SK-N-SH (cell line): ENCODE data around the gene MYH16. TPM values are rescaled to one million over a fixed set of nuclear protein-coding genes. Genes with fewer than 3 reads are reported as not detected.

Experiments used
- CTCF ChIA-PET: fragments of 300-600, 350-600 bp; formaldehyde crosslinking; extraction: SDS; loops from one replicate; lab custom pipeline; 2021; lab: Yijun Ruan, JAX
- POLR2A ChIA-PET: fragments of 350-600 bp; sonication (Branson Sonifier 250); formaldehyde crosslinking; extraction: SDS; loops from one replicate; lab custom pipeline; 2020; ENCODE audit warnings: antibody characterized with exemption, inconsistent platforms; lab: Yijun Ruan, JAX
- DNase-seq: peaks from one replicate; pipeline ENCODE4 v3.0.0; 2012
- H2AFZ ChIP-seq: fragments of 200-600 bp; sonication (generic); 2 replicates; pipeline ENCODE4 v1.8.1; 2016; ENCODE audit warnings: antibody characterized with exemption, mild to moderate bottlenecking, low read depth
- H3F3A ChIP-seq: fragments of 200-600 bp; sonication (generic); replicated peaks from 2 replicates; pipeline ENCODE3; 2016; ENCODE audit warnings: antibody characterized with exemption, mild to moderate bottlenecking; ENCODE audit not compliant: insufficient read depth
- H3K27ac ChIP-seq, 2 experiments: fragments of 200-500 bp in 1 of 2; fragments of 200-600 bp in 1 of 2; sonication (Bioruptor generic) in 1 of 2; sonication (generic), shearing (Covaris generic) in 1 of 2; 2 replicates each; pipeline versions ENCODE4 v1.5.1 to v1.6.1; 2014 to 2016; ENCODE audit warnings: low read depth in 2 of 2, inconsistent platforms in 1 of 2, low read length in 1 of 2, mild to moderate bottlenecking in 1 of 2, mixed read lengths in 1 of 2
- H3K27me3 ChIP-seq: fragments of 200-600 bp; sonication (generic), shearing (Covaris generic); 2 replicates; pipeline ENCODE4 v1.6.1; 2016; ENCODE audit warnings: mixed run types; ENCODE audit not compliant: insufficient read depth
- H3K36me3 ChIP-seq, 2 experiments: fragments of 200-500 bp in 1 of 2; fragments of 200-600 bp in 1 of 2; sonication (Bioruptor generic) in 1 of 2; sonication (generic) in 1 of 2; replicated peaks in 1 of 2; 2 replicates each; pipeline versions ENCODE3 to v1.5.1; 2014 to 2016; ENCODE audit warnings: low read length in 1 of 2, mild to moderate bottlenecking in 1 of 2; ENCODE audit not compliant: insufficient read depth in 2 of 2, control insufficient read depth in 1 of 2
- H3K4me1 ChIP-seq, 2 experiments: fragments of 200-500 bp in 1 of 2; fragments of 200-600 bp in 1 of 2; sonication (Bioruptor generic) in 1 of 2; sonication (generic), shearing (Covaris generic) in 1 of 2; 2 replicates each; pipeline versions ENCODE4 v1.5.1 to v1.6.1; 2014 to 2016; ENCODE audit warnings: low read depth in 1 of 2, low read length in 1 of 2, mixed run types in 1 of 2; ENCODE audit not compliant: insufficient read depth in 2 of 2, control insufficient read depth in 1 of 2
- H3K4me2 ChIP-seq: fragments of 200-600 bp; sonication (generic), shearing (Covaris generic); 2 replicates; pipeline ENCODE4 v1.6.1; 2017; ENCODE audit warnings: mixed run types
- H3K4me3 ChIP-seq, 2 experiments: fragments of 200-500 bp in 1 of 2; fragments of 200-600 bp in 1 of 2; sonication (Bioruptor generic) in 1 of 2; sonication (generic), shearing (Covaris generic) in 1 of 2; 2 replicates each; pipeline versions ENCODE4 v1.5.1 to v1.8.1; 2014 to 2016; ENCODE audit warnings: low read depth in 2 of 2, inconsistent platforms in 1 of 2, low read length in 1 of 2, mild to moderate bottlenecking in 1 of 2, mixed read lengths in 1 of 2, moderate library complexity in 1 of 2
- H3K79me2 ChIP-seq: fragments of 200-600 bp; sonication (generic); 2 replicates; pipeline ENCODE4 v1.8.1; 2017; ENCODE audit warnings: mild to moderate bottlenecking; ENCODE audit not compliant: insufficient read depth
- H3K9ac ChIP-seq: fragments of 200-600 bp; sonication (generic); 2 replicates; pipeline ENCODE4 v1.6.1; 2017; ENCODE audit warnings: mixed run types
- H3K9me2 ChIP-seq: fragments of 200-600 bp; sonication (generic); 2 replicates; pipeline ENCODE4 v1.6.1; 2017; ENCODE audit warnings: mixed run types
- H3K9me3 ChIP-seq: fragments of 200-600 bp; sonication (generic); 2 replicates; pipeline ENCODE4 v1.6.1; 2017; ENCODE audit warnings: mixed run types, mild to moderate bottlenecking, moderate library complexity
- H4K20me1 ChIP-seq: fragments of 200-600 bp; sonication (generic); 2 replicates; pipeline ENCODE4 v1.6.1; 2017; ENCODE audit warnings: mild to moderate bottlenecking, mixed run types; ENCODE audit not compliant: insufficient read depth
- CTCF ChIP-seq: fragments of 200-600 bp; sonication (generic); IDR thresholded peaks from 2 replicates; pipeline ENCODE4 v1.6.1; 2017; ENCODE audit warnings: antibody characterized with exemption, mild to moderate bottlenecking, moderate library complexity
- EZH2phosphoT487 ChIP-seq: fragments of 200-600 bp; sonication (generic); IDR thresholded peaks from 2 replicates; pipeline ENCODE4 v1.6.1; 2017; ENCODE audit warnings: low read depth, mixed run types, mild to moderate bottlenecking, antibody characterized with exemption, moderate library complexity, borderline replicate concordance
- FOXM1 ChIP-seq: IDR thresholded peaks from 2 replicates; pipeline ENCODE4 v1.4.0; 2012; ENCODE audit warnings: low read depth, mild to moderate bottlenecking
- MXI1 ChIP-seq: IDR thresholded peaks from 2 replicates; pipeline ENCODE4 v1.6.1; 2012; ENCODE audit warnings: mild to moderate bottlenecking, low read depth, low read length, improper control_type of control experiment
- REST ChIP-seq: IDR thresholded peaks from 2 replicates; pipeline ENCODE4 v1.6.1; 2012; ENCODE audit warnings: mild to moderate bottlenecking, low read depth, low read length, moderate library complexity
- RXRA ChIP-seq: IDR thresholded peaks from 2 replicates; pipeline ENCODE4 v1.4.0; 2012; ENCODE audit warnings: low read depth, mild to moderate bottlenecking, borderline replicate concordance
- SMC3 ChIP-seq: IDR thresholded peaks from 2 replicates; pipeline ENCODE4 v1.6.1; 2012; ENCODE audit warnings: low read depth, low read length, improper control_type of control experiment
- TCF12 ChIP-seq: IDR thresholded peaks from 2 replicates; pipeline ENCODE4 v1.4.0; 2012
- YY1 ChIP-seq: IDR thresholded peaks from 2 replicates; pipeline ENCODE4 v1.4.0; 2012; ENCODE audit warnings: low read depth, mild to moderate bottlenecking
- WGBS: methylation state at CpG from one replicate; pipeline ENCODE4 v1.1.6; 2017; ENCODE audit warnings: low lambda C conversion rate; 5-methylcytosine and 5-hydroxymethylcytosine counted together
- polyA plus RNA-seq, 3 experiments: library from polyadenylated mRNA; depleted of rRNA; stranded (reverse); fragments of >200 nt; gene quantifications; 2 replicates each; pipeline ENCODE4 v1.2.3, GENCODE V29; 2012

The MYH16 gene
- polyA plus RNA-seq, 1 of the 3 experiments (the other 2 are of a cell fraction), result 0.41 TPM

- TF ChIP-seq REST (no peak), EZH2phosphoT487 (no peak), TCF12 (no peak), SMC3 (no peak), RXRA (no peak), CTCF (no peak), YY1 (no peak)
Measured at GRCh38 chr7:99308461-99309074, 35.9 kb downstream of the MYH16 start (continued).

- ChIA-PET CTCF (interaction anchor here (9.8 kb wide), 1 partner anchor 270 kb away, joined by 146 read pairs; no protein-coding TSS in a partner anchor), POLR2A (interaction anchor here (0.7 kb wide), 1 partner anchor 16 kb away, joined by 3 read pairs; the partner anchor contains the start of gene ARPC1A)
- Histone ChIP-seq H3K36me3 (peaks cover 0 to 5% of the 10 kb centered on the region in 2 experiments), H3K4me2 (no peak overlapping the region), H4K20me1 (no peaks in the 10 kb centered on the region), H3K9ac (no peak overlapping the region), H3K4me1 (no peaks in the 10 kb centered on the region), H3K27me3 (no peaks in the 10 kb centered on the region), H3F3A (peaks cover 4% of the 10 kb centered on the region), H3K9me2 (no peaks in the 10 kb centered on the region), H3K4me3 (no peak overlapping the region), H3K27ac (no peak overlapping the region), H3K79me2 (no peaks in the 10 kb centered on the region), H3K9me3 (no peaks in the 10 kb centered on the region), H2AFZ (no peak overlapping the region)
- WGBS, result 97% methylated on average over 7 of the region's 7 CpGs
- no peak for TF ChIP-seq FOXM1
- TF ChIP-seq MXI1, result no peak
- TF ChIP-seq CTCF, result no peak
- DNase-seq, result no peak
Measured at GRCh38 chr7:99309111-99309510, 36.5 kb downstream of the MYH16 start.
